Measurements from ENCODE around the gene RDH14.

RDH14 gene

GRCh38 chr2:18517386-18517785 is 43.1 kb downstream of the RDH14 start:
- no peak overlapping the region for H3K4me3 ChIP-seq (ENCODE audit: low read depth, low read length)
- TF ChIP-seq CTCF (IDR thresholded peaks at IDR 0.05; ENCODE audit: borderline replicate concordance, insufficient read depth, low read depth, low read length): no peak

GRCh38 chr2:18516112-18516511 is 44.3 kb downstream of the RDH14 start:
- H3K4me3 ChIP-seq (ENCODE audit: low read depth, low read length): no peak overlapping the region
- TF ChIP-seq CTCF (IDR thresholded peaks at IDR 0.05; ENCODE audit: borderline replicate concordance, insufficient read depth, low read depth, low read length): no peak

- no peak for TF ChIP-seq CTCF (IDR thresholded peaks at IDR 0.05; ENCODE audit: borderline replicate concordance, insufficient read depth, low read depth, low read length)
- no peak overlapping the region for H3K4me3 ChIP-seq (ENCODE audit: low read depth, low read length)
Measured at GRCh38 chr2:18514526-18515461, 45.7 kb downstream of the RDH14 start.

- no peak for TF ChIP-seq CTCF (IDR thresholded peaks at IDR 0.05; ENCODE audit: borderline replicate concordance, insufficient read depth, low read depth, low read length)
- H3K4me3 ChIP-seq (ENCODE audit: low read depth, low read length): no peak overlapping the region
Measured at GRCh38 chr2:18510775-18511174, 49.7 kb downstream of the RDH14 start.

GRCh38 chr2:18506883-18507509 is 53.5 kb downstream of the RDH14 start:
- no peak overlapping the region for H3K4me3 ChIP-seq (ENCODE audit: low read depth, low read length)

GRCh38 chr2:18505703-18506341 is 54.6 kb downstream of the RDH14 start:
- TF ChIP-seq CTCF (IDR thresholded peaks at IDR 0.05; ENCODE audit: borderline replicate concordance, insufficient read depth, low read depth, low read length): no peak
- H3K4me3 ChIP-seq (ENCODE audit: low read depth, low read length): no peak overlapping the region

More at GRCh38 chr2:18506883-18507509, 53.5 kb downstream of the RDH14 start:
- no peak for TF ChIP-seq CTCF (IDR thresholded peaks at IDR 0.05; ENCODE audit: borderline replicate concordance, insufficient read depth, low read depth, low read length)
